Parathyroid adenoma (tissue), 2 donors: ENCODE results near the gene TMEM30A.

Experiments
- H2AFZ ChIP-seq: fragments of 300-600 bp; sonication (generic); one replicate; pipeline ENCODE4 v1.7.0; 2017; ENCODE audit warnings: antibody characterized with exemption, mild to moderate bottlenecking
- H3K27ac ChIP-seq: fragments of 300-600 bp; sonication (generic); one replicate; pipeline ENCODE4 v1.7.0; 2017
- H3K27me3 ChIP-seq: fragments of 300-600 bp; sonication (generic); one replicate; pipeline ENCODE4 v1.7.0; 2017; ENCODE audit warnings: low read length; ENCODE audit not compliant: control insufficient read depth, insufficient read depth
- H3K36me3 ChIP-seq: fragments of 300-600 bp; sonication (generic); one replicate; pipeline ENCODE4 v1.7.0; 2017; ENCODE audit warnings: low read length; ENCODE audit not compliant: control insufficient read depth, insufficient read depth
- H3K4me1 ChIP-seq: fragments of 300-600 bp; sonication (generic); one replicate; pipeline ENCODE4 v1.7.0; 2017; ENCODE audit warnings: control low read depth
- H3K4me2 ChIP-seq: fragments of 300-600 bp; sonication (generic); one replicate; pipeline ENCODE4 v1.7.0; 2017; ENCODE audit warnings: low read length
- H3K4me3 ChIP-seq: fragments of 300-600 bp; sonication (generic); one replicate; pipeline ENCODE4 v1.7.0; 2017; ENCODE audit warnings: low read depth, low read length
- H3K79me2 ChIP-seq: fragments of 300-600 bp; sonication (generic); one replicate; pipeline ENCODE4 v1.7.0; 2017; ENCODE audit warnings: control low read depth
- H3K9ac ChIP-seq: fragments of 300-600 bp; sonication (generic); one replicate; pipeline ENCODE4 v1.7.0; 2017; ENCODE audit warnings: mild to moderate bottlenecking
- H3K9me3 ChIP-seq: fragments of 300-600 bp; sonication (generic); one replicate; pipeline ENCODE4 v1.7.0; 2017; ENCODE audit warnings: low read length; ENCODE audit not compliant: control insufficient read depth
- CTCF ChIP-seq: fragments of 300-600 bp; sonication (generic); IDR thresholded peaks from one replicate; pipeline ENCODE4 v1.7.0; 2017; ENCODE audit warnings: antibody characterized with exemption, mild to moderate bottlenecking
- donor health status: primary hyperparathyroidism.

Gene TMEM30A

GRCh38 chr6:75326557-75327258 is 42.1 kb upstream of the TMEM30A start:
- Histone ChIP-seq H3K79me2 (no peaks in the 10 kb centered on the region), H3K4me3 (no peak overlapping the region), H3K9ac (no peak overlapping the region), H3K4me1 (no peaks in the 10 kb centered on the region), H2AFZ (no peak overlapping the region), H3K27ac (no peak overlapping the region), H3K9me3 (no peaks in the 10 kb centered on the region), H3K27me3 (no peaks in the 10 kb centered on the region), H3K36me3 (no peaks in the 10 kb centered on the region), H3K4me2 (no peak overlapping the region)
- no peak for TF ChIP-seq CTCF

GRCh38 chr6:75318900-75319299 is 34.3 kb upstream of the TMEM30A start:
- no peak overlapping the region for H2AFZ ChIP-seq
- H3K36me3 ChIP-seq: no peaks in the 10 kb centered on the region
- no peak overlapping the region for H3K9ac ChIP-seq
- no peak overlapping the region for H3K4me2 ChIP-seq
- H3K9me3 ChIP-seq: no peaks in the 10 kb centered on the region
- no peaks in the 10 kb centered on the region for H3K79me2 ChIP-seq
- TF ChIP-seq CTCF: no peak
- no peak overlapping the region for H3K4me3 ChIP-seq
- no peaks in the 10 kb centered on the region for H3K4me1 ChIP-seq
- no peaks in the 10 kb centered on the region for H3K27me3 ChIP-seq
- H3K27ac ChIP-seq: no peak overlapping the region

GRCh38 chr6:75317503-75318206 is 33.1 kb upstream of the TMEM30A start:
- Histone ChIP-seq H3K27ac (no peak overlapping the region), H3K4me2 (no peak overlapping the region), H3K9me3 (no peaks in the 10 kb centered on the region)

GRCh38 chr6:75315978-75316377 is 31.4 kb upstream of the TMEM30A start:
- TF ChIP-seq CTCF: no peak
- Histone ChIP-seq H3K36me3 (no peaks in the 10 kb centered on the region), H3K4me3 (no peak overlapping the region), H3K27ac (no peak overlapping the region), H2AFZ (no peak overlapping the region), H3K9me3 (no peaks in the 10 kb centered on the region), H3K27me3 (no peaks in the 10 kb centered on the region), H3K79me2 (no peaks in the 10 kb centered on the region), H3K4me1 (no peaks in the 10 kb centered on the region), H3K9ac (no peak overlapping the region), H3K4me2 (no peak overlapping the region)

More at GRCh38 chr6:75317503-75318206, 33.1 kb upstream of the TMEM30A start:
- H3K4me1 ChIP-seq: no peaks in the 10 kb centered on the region
- TF ChIP-seq CTCF: no peak
- no peak overlapping the region for H3K4me3 ChIP-seq
- no peak overlapping the region for H3K9ac ChIP-seq
- no peaks in the 10 kb centered on the region for H3K79me2 ChIP-seq
- H3K27me3 ChIP-seq: no peaks in the 10 kb centered on the region
- no peak overlapping the region for H2AFZ ChIP-seq
- H3K36me3 ChIP-seq: no peaks in the 10 kb centered on the region
